HFFc6 (cell line): Measurements from ENCODE around the gene HEMGN. TPM values are rescaled to one million over a fixed set of nuclear protein-coding genes. Genes with fewer than 3 reads are reported as not detected.
A peak's percentile ranks its signal among the peaks of the same experiment; 100 is the strongest.

Source experiments
- DNase-seq: peaks from one replicate; pipeline ENCODE4 v3.0.0-alpha.2; 2018
- H3K27ac Mint-ChIP-seq: 2 replicates; pipeline ENCODE4 v1.8.0; 2020; ENCODE audit warnings: mild to moderate bottlenecking, mixed read lengths
- H3K27me3 Mint-ChIP-seq: 2 replicates; pipeline ENCODE4 v1.8.0; 2021; ENCODE audit warnings: mild to moderate bottlenecking, moderate library complexity, mixed read lengths; ENCODE audit not compliant: insufficient read depth
- H3K36me3 Mint-ChIP-seq: 2 replicates; pipeline ENCODE4 v1.8.0; 2021; ENCODE audit warnings: low read depth, mixed read lengths
- H3K4me1 Mint-ChIP-seq: 2 replicates; pipeline ENCODE4 v1.8.0; 2020; ENCODE audit warnings: low read depth, mixed read lengths
- H3K4me3 Mint-ChIP-seq: 2 replicates; pipeline ENCODE4 v1.8.0; 2020; ENCODE audit warnings: mild to moderate bottlenecking, moderate library complexity, mixed read lengths
- H3K9me3 Mint-ChIP-seq: 2 replicates; pipeline ENCODE4 v1.8.0; 2020; ENCODE audit warnings: mild to moderate bottlenecking, mixed read lengths
- total RNA-seq, 6 experiments: library from RNA; stranded (reverse); fragmentation: NEBNext Ultra II Directional; extraction: Animal tissue kit (Norgen Biotek cat#: 25700); gene quantifications; 2 replicates in 1 of 6; 3 replicates in 5 of 6; pipeline ENCODE4 v1.2.3, GENCODE V29; 2021
- TF ChIP-seq, protein P1 (sequence below): fragments of 200-600 bp; sonication (generic); IDR thresholded peaks from 2 replicates; pipeline ENCODE4 v1.5.0; 2021; ENCODE audit warnings: antibody characterized with exemption, mild to moderate bottlenecking

HEMGN gene
- total RNA-seq, 6 experiments from 2014 or later: not detected

DNA sequence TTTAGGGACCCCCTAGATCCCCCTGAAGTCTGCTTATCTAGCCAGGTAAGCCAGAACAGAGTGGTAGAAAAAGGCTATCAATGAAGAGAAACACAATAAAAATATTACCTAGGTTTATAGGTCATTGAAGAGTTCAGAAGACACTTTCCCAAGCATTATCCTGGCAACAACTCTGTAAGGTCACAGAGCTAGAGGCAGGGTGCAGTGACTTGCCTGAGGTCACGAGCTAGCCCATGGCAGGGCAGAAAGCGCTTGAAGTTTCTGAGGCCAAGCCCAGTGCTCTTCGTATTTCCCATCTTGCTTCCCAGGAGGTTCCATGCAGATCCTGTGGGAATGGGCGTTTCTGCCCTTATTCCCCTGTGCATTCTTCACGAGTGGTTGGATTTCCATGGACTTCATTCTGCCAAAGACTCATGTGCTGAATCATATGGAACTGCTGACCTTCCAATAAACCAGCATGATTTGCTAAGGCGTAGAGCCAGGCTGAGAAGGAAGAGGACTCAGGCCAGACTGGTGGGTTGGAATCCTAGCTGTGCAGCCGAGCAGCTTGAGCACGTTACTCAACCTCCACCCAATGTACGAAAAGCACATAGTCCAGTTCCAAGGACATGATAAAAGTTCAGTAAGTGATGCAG is 37.8 kb downstream of the HEMGN start:
- Mint-ChIP-seq H3K36me3 (no peaks in the 10 kb centered on the region; the same call in 1 of the 2 replicates), H3K4me3 (peak overlapping the region; percentile 67), H3K27me3 (no peaks in the 10 kb centered on the region), H3K4me1 (peaks cover 44% of the 10 kb centered on the region), H3K9me3 (no peaks in the 10 kb centered on the region), H3K27ac (peak overlapping the region; percentile 77)
- peak; percentile 72 for DNase-seq
- TF ChIP-seq, protein P1, sequence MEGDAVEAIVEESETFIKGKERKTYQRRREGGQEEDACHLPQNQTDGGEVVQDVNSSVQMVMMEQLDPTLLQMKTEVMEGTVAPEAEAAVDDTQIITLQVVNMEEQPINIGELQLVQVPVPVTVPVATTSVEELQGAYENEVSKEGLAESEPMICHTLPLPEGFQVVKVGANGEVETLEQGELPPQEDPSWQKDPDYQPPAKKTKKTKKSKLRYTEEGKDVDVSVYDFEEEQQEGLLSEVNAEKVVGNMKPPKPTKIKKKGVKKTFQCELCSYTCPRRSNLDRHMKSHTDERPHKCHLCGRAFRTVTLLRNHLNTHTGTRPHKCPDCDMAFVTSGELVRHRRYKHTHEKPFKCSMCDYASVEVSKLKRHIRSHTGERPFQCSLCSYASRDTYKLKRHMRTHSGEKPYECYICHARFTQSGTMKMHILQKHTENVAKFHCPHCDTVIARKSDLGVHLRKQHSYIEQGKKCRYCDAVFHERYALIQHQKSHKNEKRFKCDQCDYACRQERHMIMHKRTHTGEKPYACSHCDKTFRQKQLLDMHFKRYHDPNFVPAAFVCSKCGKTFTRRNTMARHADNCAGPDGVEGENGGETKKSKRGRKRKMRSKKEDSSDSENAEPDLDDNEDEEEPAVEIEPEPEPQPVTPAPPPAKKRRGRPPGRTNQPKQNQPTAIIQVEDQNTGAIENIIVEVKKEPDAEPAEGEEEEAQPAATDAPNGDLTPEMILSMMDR: no peak

DNA sequence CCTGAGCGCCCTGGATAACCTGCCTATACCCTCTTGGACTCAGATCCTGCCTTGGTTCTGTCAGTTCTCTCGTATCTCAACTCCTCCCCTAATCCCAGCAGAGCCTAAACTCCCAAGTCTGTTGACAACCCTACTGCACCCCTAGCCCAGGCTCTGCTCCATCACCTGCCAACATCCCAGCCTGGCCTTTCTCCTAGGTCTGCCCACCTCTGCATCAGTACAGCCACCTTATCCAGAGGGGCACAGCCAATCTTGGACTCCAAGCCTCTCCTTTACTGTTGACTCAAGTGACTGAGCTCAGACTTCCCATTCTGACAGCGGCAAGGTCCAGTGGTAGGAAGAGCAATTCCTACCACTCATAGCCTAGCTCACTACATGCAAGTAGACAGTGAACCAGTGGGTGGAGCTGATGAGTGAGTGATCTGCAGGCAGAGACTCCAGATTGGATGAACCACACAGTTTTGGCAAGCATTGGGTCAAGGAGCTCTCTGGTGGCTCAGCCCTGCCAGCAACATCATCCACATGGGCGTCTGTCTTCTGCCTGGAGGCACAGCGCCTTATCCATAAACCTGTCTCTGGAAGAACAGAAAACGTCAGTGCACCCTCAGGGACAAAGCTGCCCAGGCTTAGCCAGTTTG is 42.2 kb downstream of the HEMGN start:
- no peaks in the 10 kb centered on the region for H3K36me3 Mint-ChIP-seq
- H3K4me3 Mint-ChIP-seq: no peak overlapping the region
- TF ChIP-seq, protein P1: peak; percentile 64
- DNase-seq: peak; percentile 53
- no peak overlapping the region for H3K27ac Mint-ChIP-seq
- H3K4me1 Mint-ChIP-seq: peaks cover 24% of the 10 kb centered on the region
- H3K27me3 Mint-ChIP-seq: no peaks in the 10 kb centered on the region
- H3K9me3 Mint-ChIP-seq: no peaks in the 10 kb centered on the region

DNA sequence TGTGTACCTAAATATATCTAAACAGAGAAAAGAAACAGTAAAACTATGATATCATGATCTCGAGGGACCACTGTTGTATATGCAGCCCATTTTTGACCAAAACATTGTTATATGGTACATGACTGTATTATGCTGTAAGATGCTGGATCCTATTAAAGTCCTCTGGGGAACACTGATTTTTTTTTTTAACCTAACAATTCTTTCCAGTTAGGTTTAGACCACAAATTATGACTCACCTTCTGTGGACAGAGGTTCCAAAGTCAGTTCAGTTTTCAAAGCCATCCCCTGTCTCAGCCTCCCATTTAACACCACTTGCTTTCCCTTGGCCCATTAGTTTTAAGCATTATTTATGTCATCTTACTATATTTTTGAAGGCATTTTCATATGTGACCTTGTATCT is 42.8 kb downstream of the HEMGN start:
- Mint-ChIP-seq H3K27ac (no peak overlapping the region), H3K4me3 (no peak overlapping the region), H3K9me3 (no peaks in the 10 kb centered on the region), H3K4me1 (peaks cover 18% of the 10 kb centered on the region), H3K27me3 (no peaks in the 10 kb centered on the region; the same call in 1 of the 2 replicates), H3K36me3 (no peaks in the 10 kb centered on the region)
- no peak for DNase-seq
- TF ChIP-seq, protein P1: no peak

DNA sequence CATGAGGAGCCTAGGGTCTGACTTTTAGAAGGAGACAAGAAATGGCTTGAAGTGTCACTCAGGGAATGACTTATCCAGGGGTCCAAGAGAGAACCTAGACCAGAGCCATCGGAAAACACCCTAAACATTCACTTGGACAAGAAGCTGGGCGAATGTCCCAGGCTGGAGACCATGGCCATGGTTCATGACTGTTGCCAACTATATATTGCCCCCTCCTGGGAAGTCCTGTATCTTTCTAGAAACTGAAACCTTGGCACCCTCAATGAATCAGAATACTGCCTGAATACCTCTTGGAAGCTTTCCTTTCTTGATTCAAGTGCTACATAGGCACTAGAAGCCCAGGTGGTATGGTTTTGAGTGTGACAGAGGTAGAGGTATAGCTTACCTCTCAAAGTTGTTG is 45.6 kb downstream of the HEMGN start:
- Mint-ChIP-seq H3K27ac (no peak overlapping the region), H3K36me3 (no peaks in the 10 kb centered on the region), H3K9me3 (no peaks in the 10 kb centered on the region), H3K4me1 (peaks cover 12% of the 10 kb centered on the region), H3K27me3 (no peaks in the 10 kb centered on the region; the same call in 1 of the 2 replicates), H3K4me3 (no peak overlapping the region)
- no peak for DNase-seq
- TF ChIP-seq, protein P1: peak; percentile 31; the same call in 1 of the 2 replicates

DNA sequence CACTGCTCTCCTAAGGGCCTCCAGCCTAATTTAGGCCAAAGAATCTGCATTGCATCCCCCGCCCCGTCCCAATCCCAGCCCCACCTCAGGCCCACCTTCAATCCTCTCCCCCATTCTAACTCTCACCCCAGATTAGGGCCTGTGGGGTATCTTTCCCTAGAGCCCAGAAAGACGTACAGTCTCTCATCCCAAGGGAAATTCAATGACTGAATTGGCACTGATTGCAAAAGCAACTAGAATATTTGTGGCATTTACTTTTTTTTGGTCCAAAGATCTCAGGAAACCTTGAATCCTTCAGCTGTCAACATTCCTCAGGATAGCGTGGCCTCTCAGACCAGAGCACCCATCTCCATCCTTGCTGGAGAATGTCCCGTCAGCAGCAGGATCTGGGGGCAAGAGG is 46.2 kb downstream of the HEMGN start:
- H3K4me3 Mint-ChIP-seq: no peak overlapping the region
- TF ChIP-seq, protein P1: no peak
- no peaks in the 10 kb centered on the region for H3K9me3 Mint-ChIP-seq
- no peaks in the 10 kb centered on the region; the same call in 1 of the 2 replicates for H3K27me3 Mint-ChIP-seq
- H3K27ac Mint-ChIP-seq: no peak overlapping the region
- H3K4me1 Mint-ChIP-seq: peaks cover 12% of the 10 kb centered on the region
- H3K36me3 Mint-ChIP-seq: no peaks in the 10 kb centered on the region
- DNase-seq: no peak
